CD4-positive, alpha-beta T cell treated with Interleukin-21 for 1 hour (primary cell): Measurements from ENCODE around the gene SDCCAG8.

Experiments used
- DNase-seq: peaks from one replicate; pipeline ENCODE4 v3.0.0-alpha.2; 2020

SDCCAG8 gene

GRCh38 chr1:243254927-243255790 is 682 bp upstream of the SDCCAG8 start, which contains the start of gene CEP170:
CEP170 (minus strand) TSS chr1:243255281; CDS start chr1:243225280, 30,001 bp downstream.
- DNase-seq, result peak; percentile 90

GRCh38 chr1:243256590-243256989 is 749 bp downstream of the SDCCAG8 start:
- no peak for DNase-seq

GRCh38 chr1:243257189-243257588 is 1.3 kb downstream of the SDCCAG8 start:
- no peak for DNase-seq

- DNase-seq, result no peak
Measured at GRCh38 chr1:243258731-243259130, 2.9 kb downstream of the SDCCAG8 start.

- no peak for DNase-seq
Measured at GRCh38 chr1:243260221-243260880, 4.5 kb downstream of the SDCCAG8 start.

- DNase-seq, result no peak
Measured at GRCh38 chr1:243261390-243261789, 5.5 kb downstream of the SDCCAG8 start.

GRCh38 chr1:243264717-243265116 is 8.9 kb downstream of the SDCCAG8 start:
- no peak for DNase-seq

- no peak for DNase-seq
Measured at GRCh38 chr1:243266231-243266630, 10.4 kb downstream of the SDCCAG8 start.

GRCh38 chr1:243267471-243267880 is 11.6 kb downstream of the SDCCAG8 start:
- no peak for DNase-seq

- no peak for DNase-seq
Measured at GRCh38 chr1:243267914-243268653, 12.2 kb downstream of the SDCCAG8 start.

- DNase-seq, result no peak
Measured at GRCh38 chr1:243268751-243269460, 13.1 kb downstream of the SDCCAG8 start.

GRCh38 chr1:243269461-243269801 is 13.6 kb downstream of the SDCCAG8 start:
- no peak for DNase-seq

GRCh38 chr1:243270097-243270864 is 14.4 kb downstream of the SDCCAG8 start:
- DNase-seq, result no peak

- no peak for DNase-seq
Measured at GRCh38 chr1:243271996-243272395, 16.2 kb downstream of the SDCCAG8 start.

GRCh38 chr1:243272401-243272800 is 16.6 kb downstream of the SDCCAG8 start:
- no peak for DNase-seq

GRCh38 chr1:243273506-243273905 is 17.7 kb downstream of the SDCCAG8 start:
- no peak for DNase-seq

- no peak for DNase-seq
Measured at GRCh38 chr1:243273945-243274344, 18.1 kb downstream of the SDCCAG8 start.

- no peak for DNase-seq
Measured at GRCh38 chr1:243275316-243275715, 19.5 kb downstream of the SDCCAG8 start.

- DNase-seq, result no peak
Measured at GRCh38 chr1:243280571-243281129, 24.8 kb downstream of the SDCCAG8 start.

- no peak for DNase-seq
Measured at GRCh38 chr1:243281672-243282071, 25.8 kb downstream of the SDCCAG8 start.

GRCh38 chr1:243286409-243287122 is 30.7 kb downstream of the SDCCAG8 start:
- no peak for DNase-seq
